ENCODE data around the gene PMM1.

- TF ChIP-seq CTCF (IDR thresholded peaks at IDR 0.05) (no peak), POLR2A (IDR thresholded peaks at IDR 0.05) (no peak)
These were observed 35.9 kb upstream of the PMM1 start for GRCh38 chr22:41625577-41625976.

Data from adrenal gland (tissue), 5 donors.